Upper lobe of left lung (tissue), 4 donors: ENCODE measurements around the gene ARHGAP24.

Experiments used
- EP300 ChIP-seq, 4 donors: sonication (generic); formaldehyde crosslinking; IDR thresholded peaks; one replicate each; pipeline ENCODE4 v1.5.1; 2017; ENCODE audit warnings: antibody characterized with exemption in 4 of 4, control low read depth in 2 of 4
- POLR2A ChIP-seq, 4 donors: fragments of 450-650 bp; IDR thresholded peaks; one replicate each; pipeline ENCODE4 v1.5.1; 2016 to 2017; ENCODE audit warnings: antibody characterized with exemption in 4 of 4, mild to moderate bottlenecking in 2 of 4
- TF ChIP-seq, protein P1 (sequence below), 6 experiments: fragments of 450-650 bp in 4 of 6; fragments of 200-600 bp in 2 of 6; sonication (generic) in 2 of 6; IDR thresholded peaks; one replicate each; pipeline ENCODE4 v1.5.1; 2016 to 2019; ENCODE audit warnings: antibody characterized with exemption in 6 of 6

DNA sequence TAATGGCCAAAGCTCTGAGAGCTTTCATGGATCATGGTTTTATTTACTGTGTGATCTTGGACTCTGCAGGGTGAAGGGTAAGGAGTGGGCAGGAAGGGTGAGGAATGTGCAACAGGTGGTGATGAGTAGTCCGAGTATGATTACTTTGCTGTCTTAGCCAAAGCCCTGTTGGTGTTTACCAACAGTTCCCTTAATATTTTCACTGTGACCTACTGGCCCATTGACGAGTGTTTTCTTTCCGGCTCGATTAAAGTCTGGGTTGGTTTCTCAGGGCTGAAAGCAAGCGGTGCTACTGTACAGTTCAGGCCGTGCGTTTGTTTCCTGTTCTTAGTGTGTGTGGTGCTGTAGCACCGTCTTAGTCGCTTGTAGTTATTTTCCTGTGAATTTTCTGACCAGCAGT is 2.6 kb downstream of the ARHGAP24 start:
- TF ChIP-seq, protein P1, sequence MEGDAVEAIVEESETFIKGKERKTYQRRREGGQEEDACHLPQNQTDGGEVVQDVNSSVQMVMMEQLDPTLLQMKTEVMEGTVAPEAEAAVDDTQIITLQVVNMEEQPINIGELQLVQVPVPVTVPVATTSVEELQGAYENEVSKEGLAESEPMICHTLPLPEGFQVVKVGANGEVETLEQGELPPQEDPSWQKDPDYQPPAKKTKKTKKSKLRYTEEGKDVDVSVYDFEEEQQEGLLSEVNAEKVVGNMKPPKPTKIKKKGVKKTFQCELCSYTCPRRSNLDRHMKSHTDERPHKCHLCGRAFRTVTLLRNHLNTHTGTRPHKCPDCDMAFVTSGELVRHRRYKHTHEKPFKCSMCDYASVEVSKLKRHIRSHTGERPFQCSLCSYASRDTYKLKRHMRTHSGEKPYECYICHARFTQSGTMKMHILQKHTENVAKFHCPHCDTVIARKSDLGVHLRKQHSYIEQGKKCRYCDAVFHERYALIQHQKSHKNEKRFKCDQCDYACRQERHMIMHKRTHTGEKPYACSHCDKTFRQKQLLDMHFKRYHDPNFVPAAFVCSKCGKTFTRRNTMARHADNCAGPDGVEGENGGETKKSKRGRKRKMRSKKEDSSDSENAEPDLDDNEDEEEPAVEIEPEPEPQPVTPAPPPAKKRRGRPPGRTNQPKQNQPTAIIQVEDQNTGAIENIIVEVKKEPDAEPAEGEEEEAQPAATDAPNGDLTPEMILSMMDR (IDR thresholded peaks at IDR 0.05), result no peak
- TF ChIP-seq POLR2A (IDR thresholded peaks at IDR 0.05) (no peak), EP300 (IDR thresholded peaks at IDR 0.05) (no peak)
